Stimulated activated CD4-positive, alpha-beta T cell treated with anti-CD3 and anti-CD28 coated beads, Interleukin-12 subunit alpha, Interleukin-12 subunit beta, amount 100 ng/mL, for 4 hours (primary cell): Measurements from ENCODE around the gene CREB3L2.
"Not testable (repeated sequence)": the region's sequence is repeated elsewhere in the genome, so short reads cannot be mapped to it uniquely, and the experiment has no call there.

Experiments
- DNase-seq: peaks from one replicate; pipeline ENCODE4 v3.0.0-alpha.2; 2020

Gene CREB3L2

DNA sequence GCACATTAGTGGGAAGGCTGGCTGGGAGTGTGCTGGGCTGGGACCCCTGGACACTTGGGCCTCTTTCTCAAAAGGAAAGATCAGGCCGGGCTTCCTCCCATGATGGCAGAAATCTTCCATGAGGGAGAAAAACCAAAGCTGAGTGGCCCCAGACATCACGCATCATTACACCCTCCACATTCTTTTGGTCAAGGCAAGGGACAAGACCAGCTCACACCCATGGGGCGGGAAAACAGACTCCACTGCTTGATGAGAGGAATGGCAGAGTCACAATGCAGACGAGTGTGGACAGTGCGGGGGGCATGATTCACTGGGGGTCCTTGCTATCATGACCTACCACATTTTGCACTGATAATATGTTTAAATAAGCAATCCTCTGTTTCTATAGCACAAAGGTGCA is 73.3 kb downstream of the CREB3L2 start:
- no peak for DNase-seq

DNA sequence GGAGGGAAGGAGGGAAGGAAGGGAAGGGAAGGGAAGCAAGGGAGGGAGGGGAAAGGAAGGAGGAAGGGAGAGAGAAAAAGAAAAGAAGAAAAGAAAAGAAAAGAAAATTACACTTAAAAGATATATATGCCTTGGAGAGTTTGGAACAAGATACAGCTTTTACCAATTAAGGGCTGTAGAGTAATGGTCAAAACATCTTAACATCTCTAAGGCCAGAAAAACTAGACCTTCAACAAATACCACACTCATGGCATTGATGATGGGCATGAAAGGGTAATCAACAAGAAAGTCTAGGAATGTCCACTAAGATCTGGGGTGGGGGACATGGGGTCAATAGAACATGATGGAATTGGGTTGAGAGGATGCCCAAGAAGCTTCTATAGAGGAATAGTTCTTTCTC is 74.5 kb downstream of the CREB3L2 start:
- DNase-seq: no peak

DNA sequence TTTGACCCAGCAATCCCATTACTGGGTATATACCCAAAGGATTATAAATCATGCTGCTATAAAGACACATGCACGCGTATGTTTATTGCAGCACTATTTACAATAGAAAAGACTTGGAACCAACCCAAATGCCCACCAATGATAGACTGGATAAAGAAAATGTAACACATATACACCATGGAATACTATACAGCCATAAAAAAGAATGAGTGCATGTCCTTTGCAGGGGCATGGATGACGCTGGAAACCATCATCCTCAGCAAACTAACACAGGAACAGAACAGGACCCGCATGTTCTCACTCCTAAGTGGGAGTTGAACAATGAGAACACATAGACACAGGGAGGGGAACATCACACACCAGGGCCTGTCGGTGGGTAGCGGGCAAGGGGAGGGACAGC is 75.7 kb downstream of the CREB3L2 start:
- not testable (repeated sequence) for DNase-seq

DNA sequence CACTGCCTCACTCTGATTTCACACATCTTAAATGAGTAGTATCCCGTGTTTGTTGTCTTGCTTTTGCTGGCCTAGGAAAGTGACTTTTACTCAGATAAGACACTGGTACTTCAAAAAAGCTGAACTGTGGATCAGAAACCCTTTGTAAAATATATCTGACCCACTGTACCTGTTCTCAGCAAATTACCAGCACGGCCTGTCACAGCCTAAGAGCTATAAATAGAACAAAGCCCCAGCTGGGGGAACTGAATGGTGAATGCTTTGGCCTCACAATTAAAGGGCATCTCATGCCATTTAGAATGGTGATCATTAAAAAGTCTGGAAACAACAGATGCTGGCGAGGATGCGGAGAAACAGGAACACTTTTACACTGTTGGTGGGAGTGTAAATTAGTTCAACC is 76.1 kb downstream of the CREB3L2 start:
- no peak for DNase-seq

DNA sequence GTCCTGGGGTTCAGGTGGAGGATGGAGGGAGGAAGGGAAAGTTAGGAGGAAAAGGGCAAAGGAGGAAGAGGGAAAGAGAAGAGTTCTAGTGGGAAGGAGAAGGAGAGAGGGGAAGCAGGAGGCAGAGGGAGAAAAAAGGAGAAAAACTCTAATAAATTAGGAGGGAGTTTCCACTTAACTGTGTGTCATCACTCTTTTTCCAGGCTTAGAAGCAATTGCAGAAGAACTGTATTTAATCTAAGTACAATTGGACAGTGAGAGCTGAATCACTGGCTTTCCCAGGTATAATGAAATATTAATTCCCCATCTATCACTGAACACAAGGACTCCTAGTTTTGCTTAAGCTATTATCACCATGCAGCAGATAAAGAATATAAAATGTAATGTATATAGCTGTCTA is 76.8 kb downstream of the CREB3L2 start:
- no peak for DNase-seq

DNA sequence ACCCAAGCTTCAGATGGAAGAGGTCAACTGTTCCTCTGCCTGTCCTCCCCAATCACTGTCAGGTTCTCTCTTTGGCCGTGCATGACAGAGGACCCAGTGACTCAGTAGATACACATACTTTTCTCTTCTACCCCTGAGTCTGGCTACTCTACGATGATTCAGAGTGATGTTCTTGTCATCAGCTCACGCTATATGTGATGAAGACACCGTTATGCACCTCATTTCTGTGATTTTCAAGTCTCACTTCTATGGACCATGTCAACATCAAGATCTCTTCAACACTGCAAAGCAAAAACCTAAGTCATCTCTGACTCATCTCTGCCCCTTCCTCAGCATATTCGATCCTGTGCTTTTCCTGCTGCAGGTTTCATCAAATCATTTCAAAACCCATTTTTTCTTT is 78.5 kb downstream of the CREB3L2 start:
- DNase-seq: no peak

DNA sequence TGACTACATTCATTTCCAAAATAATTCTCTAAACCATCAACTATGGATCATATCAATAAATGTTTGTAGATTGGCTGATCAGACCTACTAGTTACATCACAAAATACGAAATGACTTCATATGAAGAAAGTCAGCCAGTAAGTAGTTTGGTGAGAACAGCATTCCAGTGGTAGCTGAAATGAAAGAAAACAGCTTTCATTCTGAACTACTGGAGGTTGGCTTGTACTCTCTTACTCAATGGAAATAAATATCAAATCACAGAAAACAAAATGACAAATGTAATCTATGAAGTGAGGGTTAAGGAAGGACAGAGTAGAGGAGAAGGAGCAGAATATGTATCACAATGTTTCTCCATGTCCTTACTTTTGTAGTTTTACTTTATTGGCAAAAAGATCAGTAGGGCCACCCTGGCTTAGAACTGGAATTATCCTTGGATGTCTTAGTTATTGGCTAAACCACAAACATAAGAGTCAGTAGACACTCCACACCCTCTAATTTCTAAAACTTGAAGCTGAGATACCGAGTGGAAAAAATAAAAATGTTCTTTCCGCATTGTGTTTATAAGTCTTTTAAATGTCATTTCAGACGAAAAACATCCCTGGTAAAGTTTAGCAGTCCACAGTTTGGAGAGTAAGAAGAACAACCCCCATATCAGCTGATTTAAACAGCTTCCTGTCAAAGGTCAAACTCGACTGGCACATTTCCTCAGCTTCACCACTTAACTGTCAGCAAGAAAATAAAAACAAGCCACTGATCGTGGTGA is 81.1 kb downstream of the CREB3L2 start:
- no peak for DNase-seq

DNA sequence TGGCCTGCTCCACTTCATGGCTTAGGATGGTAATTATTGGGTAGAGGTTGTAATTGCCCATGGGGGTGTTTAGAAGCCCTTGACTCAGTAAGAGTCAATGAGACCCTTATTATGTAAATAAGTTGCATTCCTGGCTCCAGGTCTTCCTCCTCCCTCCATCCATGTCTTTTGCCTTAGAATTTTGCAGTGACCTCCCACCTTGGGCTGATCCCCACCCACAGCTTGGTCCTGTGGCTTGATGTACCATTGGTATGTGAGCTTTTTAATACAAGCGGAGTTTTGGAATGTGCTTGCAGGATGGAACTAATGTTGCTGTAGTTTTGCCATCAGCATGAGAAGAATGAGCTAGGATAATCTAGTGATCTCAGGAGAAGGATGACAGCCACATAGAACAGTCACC is 81.9 kb downstream of the CREB3L2 start:
- no peak for DNase-seq

DNA sequence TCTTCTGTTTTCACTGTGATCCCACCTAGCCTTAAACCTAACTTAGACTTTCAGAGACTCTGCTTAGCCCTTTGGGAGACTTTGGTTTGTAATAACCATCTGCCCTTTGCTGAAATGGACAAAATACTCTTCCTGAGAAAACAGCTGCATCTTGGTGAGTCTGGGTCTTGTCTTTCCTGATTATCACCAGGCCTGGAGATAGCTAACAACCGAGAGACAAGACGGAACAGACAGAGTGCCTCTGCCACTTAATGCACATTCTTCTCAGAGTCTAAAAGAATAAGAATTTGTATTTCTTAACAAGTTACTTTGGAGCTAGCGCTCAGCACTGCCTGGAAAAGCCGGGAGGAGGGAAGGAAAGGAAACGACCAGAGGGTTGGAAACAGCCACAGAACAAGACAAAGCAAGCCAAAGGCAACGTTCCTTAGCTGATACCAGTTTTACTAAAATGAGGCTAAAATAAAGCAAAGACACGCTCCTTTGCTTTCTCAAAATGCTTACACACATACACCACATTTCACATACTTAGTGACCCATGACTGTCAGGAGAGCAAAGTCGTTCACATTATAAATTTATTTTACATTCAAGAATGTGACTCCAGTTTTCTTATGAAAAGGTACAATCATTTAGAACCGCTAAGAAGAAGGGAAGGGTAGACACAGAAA is 84.8 kb downstream of the CREB3L2 start:
- no peak for DNase-seq

DNA sequence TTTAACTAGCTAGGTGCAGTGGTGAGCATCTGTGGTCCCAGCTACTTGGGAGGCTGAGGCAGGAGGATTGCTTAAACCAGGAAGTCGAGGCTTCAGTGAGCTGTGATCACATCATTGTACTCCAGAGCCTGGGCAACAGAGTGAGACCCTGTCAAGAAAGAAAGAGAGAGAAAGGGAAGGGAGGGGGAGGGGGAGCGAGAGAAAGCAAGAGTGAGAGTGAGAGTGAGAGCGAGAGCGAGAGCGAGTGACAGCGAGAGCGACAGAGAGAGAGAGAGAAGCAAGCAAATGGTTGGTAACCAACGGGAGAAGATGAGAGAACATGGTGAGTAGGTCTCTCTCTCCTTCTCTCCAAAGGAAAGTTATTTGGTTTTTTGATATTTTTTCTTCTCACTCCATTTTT is 85.3 kb downstream of the CREB3L2 start:
- DNase-seq: no peak

DNA sequence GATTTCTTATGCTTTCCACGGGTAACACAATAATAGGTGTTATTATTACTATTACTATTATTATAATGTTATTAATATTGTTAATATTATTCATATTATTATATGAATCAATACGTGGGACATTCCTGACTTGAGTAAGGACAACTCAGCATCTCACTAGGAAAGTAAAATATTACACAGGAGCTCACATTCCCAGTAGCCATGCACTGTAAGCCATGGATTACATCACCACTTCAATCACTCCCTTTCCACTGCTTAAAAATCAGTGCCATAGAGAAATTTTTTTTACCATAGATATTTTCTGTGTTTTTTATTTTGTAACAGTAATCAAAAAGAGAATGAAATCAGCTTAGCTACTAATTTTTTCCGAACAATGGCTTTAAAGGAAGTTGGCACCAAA is 86.6 kb downstream of the CREB3L2 start:
- DNase-seq: no peak

DNA sequence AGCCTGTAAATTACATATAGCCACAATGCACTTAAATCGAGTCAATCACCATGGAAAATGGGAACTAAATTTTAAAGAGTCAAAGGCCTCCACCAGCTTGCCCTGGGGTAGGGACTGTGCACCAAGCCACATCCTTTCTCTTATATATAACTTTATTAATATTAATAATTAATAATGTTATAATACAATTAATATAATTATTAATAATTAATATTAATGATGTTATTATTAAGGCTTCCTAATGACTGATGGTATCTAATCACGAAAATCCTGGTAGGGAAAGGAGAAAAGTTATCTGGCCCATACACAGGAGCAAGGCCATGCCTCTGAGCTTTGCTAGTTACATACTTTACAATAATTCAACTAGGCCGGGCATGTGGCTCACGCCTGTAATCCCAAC is 87.9 kb downstream of the CREB3L2 start:
- DNase-seq: no peak

DNA sequence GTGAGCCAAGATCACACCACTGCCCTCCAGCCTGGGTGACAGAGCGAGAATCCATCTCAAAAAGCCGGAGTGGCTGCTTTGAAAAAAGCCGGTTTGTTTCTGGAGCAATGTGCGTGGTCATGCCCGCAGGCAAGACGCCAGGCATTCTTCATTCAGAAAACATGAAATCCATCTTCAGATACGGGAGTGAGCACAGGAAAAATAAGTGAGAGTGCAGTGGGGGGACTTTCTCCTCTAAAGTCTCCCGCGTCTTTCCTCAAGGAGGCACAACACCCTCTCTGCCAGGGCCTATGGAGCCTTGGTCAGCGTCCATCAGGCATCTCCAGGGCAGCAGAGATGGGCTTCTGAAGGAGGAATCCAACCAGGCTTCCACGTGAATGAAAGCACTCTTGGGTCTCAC is 92.8 kb downstream of the CREB3L2 start:
- DNase-seq: no peak

DNA sequence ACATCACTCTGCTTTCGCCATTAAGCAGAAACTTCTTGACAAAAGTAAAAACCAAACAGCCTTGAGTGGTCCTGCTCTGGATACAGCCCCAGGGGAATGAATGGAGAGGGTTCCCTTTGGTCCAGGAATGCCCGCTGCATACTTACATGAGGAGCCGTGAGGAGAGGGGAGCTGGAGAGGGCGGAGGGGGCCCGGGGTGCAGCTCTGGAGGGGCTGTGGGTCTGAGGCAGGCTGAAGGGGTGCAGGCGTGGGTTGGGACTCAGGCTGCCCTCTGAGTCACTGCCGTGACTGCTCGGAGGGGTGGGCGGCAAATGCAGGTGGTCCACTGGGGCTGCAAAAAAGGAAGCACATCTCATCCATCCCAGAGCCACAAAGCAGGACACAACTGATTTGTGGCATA is 93.8 kb downstream of the CREB3L2 start:
- no peak for DNase-seq

DNA sequence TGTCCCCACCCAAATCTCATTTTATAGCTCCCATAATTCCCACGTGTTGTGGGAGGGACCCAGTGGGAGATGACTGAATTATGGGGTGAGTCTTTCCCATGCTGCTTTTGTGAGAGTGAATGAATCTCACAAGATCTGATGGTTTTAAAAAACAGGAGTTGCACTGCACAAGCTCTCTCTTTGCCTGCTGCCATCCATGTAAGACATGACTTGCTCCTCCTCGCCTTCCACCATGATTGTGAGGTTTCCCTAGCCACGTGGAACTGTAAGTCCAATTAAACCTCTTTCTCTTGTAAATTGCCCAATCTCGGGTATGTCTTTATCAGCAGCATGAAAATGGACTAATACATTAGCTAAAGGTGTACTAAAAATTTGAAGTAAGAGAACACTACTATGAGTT is 95.2 kb downstream of the CREB3L2 start:
- DNase-seq: not testable (repeated sequence)

DNA sequence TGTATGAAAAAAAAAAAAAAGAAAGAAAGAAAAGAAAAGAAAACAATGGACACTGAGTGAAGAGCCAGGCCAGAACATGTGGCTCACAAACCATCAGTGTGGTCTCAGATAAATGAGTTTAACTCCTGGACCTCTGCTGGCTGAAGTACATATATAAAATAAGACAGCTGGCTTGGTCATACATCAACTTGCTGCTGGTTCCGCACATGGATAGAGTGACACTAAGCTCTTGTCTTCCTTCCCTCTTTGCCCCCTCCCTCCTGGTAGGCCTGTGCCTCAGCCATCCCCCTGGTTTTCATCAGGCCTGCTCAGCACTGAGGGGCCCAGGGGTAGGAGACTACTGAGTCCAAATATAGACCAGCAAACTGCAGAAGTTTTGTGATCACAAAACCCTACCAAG is 97.1 kb downstream of the CREB3L2 start:
- DNase-seq: no peak

DNA sequence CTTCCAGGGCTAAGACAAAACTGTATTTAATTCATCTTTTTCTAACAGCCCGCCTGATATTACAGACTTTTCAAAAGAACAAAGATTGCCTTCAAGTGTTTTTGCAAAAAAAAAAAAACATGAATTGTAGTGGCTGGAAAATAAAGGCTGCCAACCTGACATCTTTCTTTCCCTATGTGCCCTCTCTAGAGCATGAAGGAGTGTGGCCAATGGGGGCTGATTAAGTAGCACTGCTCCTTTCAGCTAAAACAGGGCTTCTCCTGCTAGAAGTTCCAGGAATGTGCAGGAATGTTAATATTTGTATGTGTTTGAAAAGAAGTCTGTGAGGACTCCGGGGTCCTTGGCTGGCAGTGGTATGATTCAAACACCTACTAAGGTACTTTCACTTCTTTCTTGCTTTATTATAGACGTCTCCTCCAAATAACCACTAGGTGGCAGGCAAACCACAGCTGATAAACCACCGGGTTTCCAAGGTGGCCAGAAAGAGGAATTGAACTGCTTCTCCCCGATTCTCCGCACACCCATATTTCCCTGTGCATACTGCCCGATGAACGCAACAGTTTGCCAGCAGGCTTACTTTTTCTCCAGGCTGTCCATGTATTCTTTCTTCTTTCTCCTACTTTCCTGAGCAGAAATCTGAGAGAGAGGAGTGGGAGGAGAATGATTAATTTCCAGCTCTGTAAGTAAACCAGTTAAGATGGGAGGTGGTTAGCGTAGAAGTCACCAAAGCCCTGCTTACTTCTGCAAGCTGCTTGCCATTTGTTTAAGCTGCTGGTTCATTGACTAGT is 98.3 kb downstream of the CREB3L2 start:
- peak; percentile 33 for DNase-seq

DNA sequence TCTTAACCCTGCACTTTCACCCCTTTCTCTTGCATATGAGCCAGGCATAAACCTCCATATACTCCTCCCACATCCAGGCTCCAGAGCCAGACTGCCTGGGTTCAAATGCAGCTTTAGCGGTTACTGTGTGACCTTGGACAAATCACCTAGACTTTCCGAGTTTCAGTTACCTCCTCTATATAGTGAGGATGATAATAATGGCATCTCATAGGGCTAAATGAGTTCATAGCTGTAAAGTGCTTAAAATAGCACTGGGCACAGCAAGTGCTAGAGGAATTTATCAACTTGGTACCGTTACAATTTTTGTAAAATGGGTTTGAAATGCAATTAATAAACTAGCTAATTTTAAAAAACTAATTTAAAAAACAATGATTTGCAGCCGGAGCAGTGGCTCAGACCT is 101.7 kb downstream of the CREB3L2 start:
- no peak for DNase-seq

DNA sequence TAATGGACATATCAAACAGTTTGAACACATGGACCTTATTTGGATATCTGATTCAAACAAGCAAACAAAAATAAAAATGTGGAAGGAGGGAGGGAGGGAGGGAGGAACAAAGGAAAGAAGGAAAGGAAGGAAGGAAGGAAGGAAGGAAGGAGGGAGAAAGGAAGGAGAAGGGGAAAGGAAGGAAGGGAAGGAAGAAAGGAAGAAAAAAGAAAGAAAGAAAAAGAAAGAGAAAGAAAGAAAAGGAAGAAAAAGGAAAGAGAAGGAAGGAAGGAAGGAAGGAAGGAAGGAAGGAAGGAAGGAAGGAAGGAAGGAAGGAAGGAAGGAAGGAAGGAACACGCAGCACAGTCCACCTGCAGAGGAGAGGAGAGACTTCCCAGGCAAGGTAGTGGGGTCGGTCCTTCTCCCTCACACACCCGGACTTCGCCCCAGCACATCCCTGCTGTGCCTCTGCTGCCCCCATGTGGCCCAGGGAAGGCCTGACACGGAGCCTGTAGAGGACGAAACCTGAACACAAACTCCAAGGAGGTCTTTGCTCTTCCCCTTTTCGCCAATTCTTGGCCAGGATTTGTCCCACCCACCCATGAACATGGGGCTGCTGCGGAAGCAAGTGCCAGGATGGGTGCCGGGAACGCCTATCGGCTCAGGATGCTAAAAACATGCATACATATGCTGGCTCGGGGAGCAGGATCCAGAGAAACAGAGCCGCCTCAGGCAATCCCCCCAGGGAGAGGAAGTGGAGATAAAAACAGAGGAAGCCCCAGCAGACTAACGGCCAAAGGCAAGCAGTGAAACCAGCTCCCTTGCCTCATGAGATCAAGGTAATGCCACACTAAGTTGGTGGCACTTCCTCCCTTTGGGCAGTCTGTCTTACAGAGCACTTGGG is 102.8 kb downstream of the CREB3L2 start:
- peak; percentile 75 for DNase-seq

DNA sequence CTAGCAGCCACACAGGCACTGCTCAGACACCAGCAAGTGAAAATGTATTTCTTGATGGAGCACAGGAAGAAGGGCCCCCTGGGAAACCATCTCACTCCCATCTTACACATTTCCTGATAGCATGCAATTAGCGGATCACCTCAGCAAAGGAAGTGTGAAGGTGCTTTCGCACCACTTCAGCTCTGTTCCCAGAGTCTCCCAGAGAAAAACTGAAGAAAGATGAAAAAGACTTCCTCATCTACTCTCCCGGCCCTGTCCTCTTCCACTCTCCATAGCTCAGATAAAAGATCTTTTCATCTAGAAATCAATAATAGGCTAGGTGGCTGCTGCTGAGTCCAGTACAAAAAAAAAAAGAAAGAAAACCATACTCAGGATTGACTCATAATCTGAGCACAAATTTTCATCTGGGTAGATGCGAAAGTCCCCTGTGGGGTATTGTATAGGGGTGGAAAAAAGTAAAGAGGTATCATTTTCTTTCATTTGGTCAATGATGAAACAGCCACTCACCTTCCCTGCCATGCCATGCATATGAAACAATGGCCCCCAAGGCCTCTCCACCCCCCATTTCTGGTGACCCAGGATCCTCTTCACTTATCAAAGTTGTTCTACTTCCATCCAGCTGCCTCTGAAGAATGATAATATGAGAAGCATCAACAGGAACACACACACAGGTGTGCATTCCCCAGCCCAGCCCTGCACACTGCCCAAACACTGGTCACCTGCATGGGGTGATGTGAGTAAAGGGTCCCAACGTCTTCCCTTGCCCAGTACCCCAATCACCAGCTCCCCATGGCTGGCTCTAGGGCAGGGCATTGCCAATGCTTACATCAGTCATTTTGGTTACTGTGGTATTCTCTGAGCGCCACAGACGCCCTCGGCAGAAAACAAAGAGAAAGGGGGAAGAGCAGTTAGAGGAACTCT is 106.3 kb downstream of the CREB3L2 start:
- DNase-seq: no peak

DNA sequence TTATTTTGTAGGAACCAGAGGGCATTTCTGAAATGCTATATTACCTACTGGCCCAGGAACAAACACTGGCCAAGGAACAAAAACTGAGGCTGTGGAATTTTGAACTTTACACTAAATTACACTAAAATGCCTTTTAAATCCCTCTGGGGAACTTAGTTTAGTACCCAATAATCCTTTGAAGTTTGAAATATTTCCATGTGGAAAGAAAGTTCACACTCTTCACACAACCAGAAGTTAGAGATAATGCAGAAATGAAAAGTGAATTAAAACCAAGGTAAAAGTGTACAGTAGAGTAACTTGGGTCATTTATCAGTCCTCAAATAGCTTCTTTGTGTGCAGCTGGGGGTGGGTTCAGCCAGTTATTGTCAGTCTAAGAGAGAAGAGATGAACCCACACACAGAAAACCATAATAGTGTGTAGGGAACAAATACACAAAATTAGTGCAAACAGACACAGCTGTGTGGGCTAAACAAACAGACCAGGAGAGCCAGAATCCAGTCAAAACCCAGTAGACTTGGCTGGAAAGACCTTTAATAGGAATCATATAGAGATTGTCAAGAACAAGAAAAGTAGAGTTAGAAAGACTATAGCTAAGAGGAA is 108.6 kb downstream of the CREB3L2 start:
- no peak for DNase-seq
